H1 (cell line): Measurements from ENCODE around the gene GATD1. TPM values are rescaled to one million over a fixed set of nuclear protein-coding genes. Genes with fewer than 3 reads are reported as not detected.

Experiments used
- CTCF ChIA-PET: fragments of 300-600 bp; sonication (Branson Sonifier 250); formaldehyde crosslinking; loops from one replicate; lab custom pipeline; 2021; ENCODE audit not compliant: partially characterized antibody; lab: Charles Lee
- POLR2A ChIA-PET: fragments of 300-600 bp; sonication (Branson Sonifier 250); formaldehyde crosslinking; loops from one replicate; lab custom pipeline; 2021; ENCODE audit warnings: inconsistent platforms; ENCODE audit not compliant: partially characterized antibody; lab: Charles Lee
- DNase-seq, 2 experiments: peaks; one replicate each; pipeline versions ENCODE4 v3.0.0 to v3.0.0-alpha.2; 2010 to 2022; ENCODE audit warnings: low spot score in 2 of 2, low read depth in 1 of 2, mixed read lengths in 1 of 2
- FAIRE-seq: peaks from 2 replicates; lab custom pipeline; 2011; peaks lifted over from hg19 to GRCh38; lab: Jason Lieb, UNC
- H2AFZ ChIP-seq: 2 replicates; pipeline ENCODE4 v1.8.1; 2012; ENCODE audit warnings: low read length, inconsistent platforms
- H2AK5ac ChIP-seq: 2 replicates; pipeline ENCODE4 v1.6.1; 2013; ENCODE audit warnings: low read depth, low read length
- H2BK120ac ChIP-seq: replicated peaks from 2 replicates; pipeline ENCODE3; 2013; ENCODE audit warnings: low read depth, low read length, inconsistent platforms
- H2BK12ac ChIP-seq: 2 replicates; pipeline ENCODE4 v1.6.1; 2013; ENCODE audit warnings: low read depth, low read length
- H2BK15ac ChIP-seq: 2 replicates; pipeline ENCODE4 v1.6.1; 2013; ENCODE audit warnings: low read length
- H2BK20ac ChIP-seq: 2 replicates; pipeline ENCODE4 v1.6.1; 2013; ENCODE audit warnings: low read length
- H2BK5ac ChIP-seq: 2 replicates; pipeline ENCODE4 v1.6.1; 2013; ENCODE audit warnings: low read depth, low read length
- H3K14ac ChIP-seq: 2 replicates; pipeline ENCODE4 v1.6.1; 2013; ENCODE audit warnings: inconsistent platforms; ENCODE audit not compliant: insufficient read length
- H3K18ac ChIP-seq: 2 replicates; pipeline ENCODE4 v1.6.1; 2013; ENCODE audit warnings: low read length; ENCODE audit errors: extremely low read depth
- H3K23ac ChIP-seq: 2 replicates; pipeline ENCODE4 v1.6.1; 2013; ENCODE audit warnings: inconsistent platforms; ENCODE audit not compliant: insufficient read length
- H3K23me2 ChIP-seq: 2 replicates; pipeline ENCODE4 v1.6.1; 2013; ENCODE audit warnings: low read depth, low read length
- H3K27ac ChIP-seq: 2 replicates; pipeline ENCODE4 v1.6.1; 2011; ENCODE audit warnings: low read depth, low read length, inconsistent platforms
- H3K27me3 ChIP-seq, 4 experiments: replicated peaks in 1 of 4; 1 replicate in 1 of 4; 2 replicates in 3 of 4; pipeline versions ENCODE4 v1.6.1 to v1.8.1; 2011 to 2013; ENCODE audit warnings: low read length in 3 of 4, mild to moderate bottlenecking in 3 of 4, inconsistent platforms in 2 of 4, mixed read lengths in 2 of 4, moderate library complexity in 1 of 4; ENCODE audit not compliant: control insufficient read depth in 3 of 4, insufficient read depth in 3 of 4; ENCODE audit errors: extremely low read depth in 1 of 4
- H3K36me3 ChIP-seq, 4 experiments: 2 replicates each; pipeline versions ENCODE4 v1.6.1 to v1.8.1; 2011 to 2013; ENCODE audit warnings: mild to moderate bottlenecking in 4 of 4, low read length in 3 of 4, moderate library complexity in 2 of 4, control low read depth in 1 of 4, inconsistent platforms in 1 of 4; ENCODE audit not compliant: insufficient read depth in 4 of 4, control insufficient read depth in 2 of 4
- H3K4ac ChIP-seq: replicated peaks from 2 replicates; pipeline ENCODE3; 2013; ENCODE audit warnings: low read length, low read depth, mixed read lengths, inconsistent platforms; ENCODE audit not compliant: insufficient read length
- H3K4me1 ChIP-seq, 4 experiments: replicated peaks in 1 of 4; 1 replicate in 1 of 4; 2 replicates in 3 of 4; pipeline versions ENCODE4 v1.6.1 to v1.8.1; 2011 to 2013; ENCODE audit warnings: low read length in 3 of 4, inconsistent platforms in 2 of 4, mixed read lengths in 1 of 4; ENCODE audit not compliant: insufficient read depth in 4 of 4, control insufficient read depth in 3 of 4
- H3K4me2 ChIP-seq, 2 experiments: 2 replicates each; pipeline versions ENCODE4 v1.6.1 to v1.8.1; 2011 to 2013; ENCODE audit warnings: low read depth in 2 of 2, low read length in 2 of 2, control low read depth in 1 of 2, inconsistent platforms in 1 of 2, mild to moderate bottlenecking in 1 of 2; ENCODE audit not compliant: insufficient read depth in 1 of 2
- H3K4me3 ChIP-seq, 4 experiments: fragments of 200-600, 300-600 bp in 1 of 4; sonication (generic), shearing (Covaris generic), sonication (Bioruptor Twin) in 1 of 4; 2 replicates each; pipeline versions ENCODE4 v1.5.1 to v1.8.1; 2011 to 2016; ENCODE audit warnings: low read length in 4 of 4, low read depth in 3 of 4, control low read depth in 2 of 4, inconsistent platforms in 2 of 4, mild to moderate bottlenecking in 2 of 4, mixed read lengths in 1 of 4, moderate library complexity in 1 of 4; ENCODE audit not compliant: insufficient read depth in 2 of 4; ENCODE audit errors: extremely low read depth in 1 of 4
- H3K56ac ChIP-seq: replicated peaks from 2 replicates; pipeline ENCODE3; 2013; ENCODE audit warnings: low read depth, mild to moderate bottlenecking, mixed read lengths, low read length, inconsistent platforms; ENCODE audit not compliant: insufficient read length
- H3K79me1 ChIP-seq: 2 replicates; pipeline ENCODE4 v1.6.1; 2013; ENCODE audit warnings: low read depth, low read length, control low read depth
- H3K79me2 ChIP-seq, 2 experiments: 2 replicates each; pipeline versions ENCODE4 v1.6.1 to v1.8.1; 2012 to 2013; ENCODE audit warnings: low read length in 2 of 2, mild to moderate bottlenecking in 2 of 2, inconsistent platforms in 1 of 2; ENCODE audit not compliant: insufficient read depth in 2 of 2, control insufficient read depth in 1 of 2
- H3K9ac ChIP-seq, 4 experiments: replicated peaks in 1 of 4; 1 replicate in 1 of 4; 2 replicates in 3 of 4; pipeline versions ENCODE4 v1.6.1 to v1.8.1; 2011 to 2013; ENCODE audit warnings: low read depth in 3 of 4, low read length in 3 of 4, control low read depth in 2 of 4, mild to moderate bottlenecking in 2 of 4, moderate library complexity in 2 of 4, inconsistent platforms in 1 of 4; ENCODE audit errors: extremely low read depth in 1 of 4
- H3K9me3 ChIP-seq, 2 experiments: 2 replicates each; pipeline versions ENCODE4 v1.6.1 to v1.8.1; 2012 to 2013; ENCODE audit warnings: mild to moderate bottlenecking in 2 of 2, moderate library complexity in 2 of 2, control low read depth in 1 of 2, inconsistent platforms in 1 of 2, low read depth in 1 of 2, low read length in 1 of 2, mixed read lengths in 1 of 2; ENCODE audit not compliant: insufficient read depth in 2 of 2
- H4K20me1 ChIP-seq, 2 experiments: replicated peaks in 1 of 2; 2 replicates each; pipeline versions ENCODE3 to v1.8.1; 2011 to 2013; ENCODE audit warnings: inconsistent platforms in 2 of 2, low read length in 2 of 2, mild to moderate bottlenecking in 1 of 2; ENCODE audit not compliant: insufficient read depth in 2 of 2, control insufficient read depth in 1 of 2
- H4K5ac ChIP-seq: 2 replicates; pipeline ENCODE4 v1.6.1; 2013; ENCODE audit warnings: low read length, low read depth, mixed read lengths, inconsistent platforms; ENCODE audit not compliant: insufficient read length
- H4K8ac ChIP-seq: 2 replicates; pipeline ENCODE4 v1.8.0; 2013; ENCODE audit warnings: mild to moderate bottlenecking, moderate library complexity, low read length, inconsistent platforms; ENCODE audit not compliant: insufficient read depth; ENCODE audit errors: extremely low read depth
- H4K91ac ChIP-seq: replicated peaks from 2 replicates; pipeline ENCODE3; 2013; ENCODE audit warnings: low read length, mixed read lengths, inconsistent platforms; ENCODE audit not compliant: insufficient read length
- BACH1 ChIP-seq: IDR thresholded peaks from 2 replicates; pipeline ENCODE4 v1.6.1; 2012; ENCODE audit warnings: low read length, improper control_type of control experiment
- BRCA1 ChIP-seq: IDR thresholded peaks from 2 replicates; pipeline ENCODE4 v1.6.1; 2012; ENCODE audit warnings: low read depth, low read length, improper control_type of control experiment
- FOSL1 ChIP-seq: IDR thresholded peaks from 2 replicates; pipeline ENCODE4 v1.6.1; 2011; ENCODE audit warnings: mild to moderate bottlenecking, low read depth, low read length, moderate library complexity; ENCODE audit not compliant: insufficient read depth
- JUN ChIP-seq: IDR thresholded peaks from 2 replicates; pipeline ENCODE4 v1.6.1; 2011; ENCODE audit warnings: low read depth, mild to moderate bottlenecking, improper control_type of control experiment, low read length
- PHF8 ChIP-seq: fragments of 200-600 bp; sonication (generic); conservative IDR thresholded peaks from 2 replicates; pipeline ENCODE4 v1.7.1; 2012; ENCODE audit warnings: low read depth, mild to moderate bottlenecking, inconsistent platforms, low read length, moderate library complexity
- SIN3A ChIP-seq, 2 experiments: IDR thresholded peaks in 1 of 2; conservative IDR thresholded peaks in 1 of 2; 2 replicates each; pipeline ENCODE4 v1.6.1; 2011 to 2012; ENCODE audit warnings: low read length in 2 of 2, improper control_type of control experiment in 1 of 2, low read depth in 1 of 2, mild to moderate bottlenecking in 1 of 2
- YY1 ChIP-seq: IDR thresholded peaks from 2 replicates; pipeline ENCODE4 v1.6.1; 2011; ENCODE audit warnings: low read depth, mild to moderate bottlenecking, low read length
- WGBS, 2 experiments: shearing (Covaris generic) in 1 of 2; methylation state at CpG; one replicate each; pipeline versions ENCODE4 v1.1.6 to v1.1.7; 2013 to 2015; ENCODE audit warnings: low lambda C conversion rate in 2 of 2, mixed read lengths in 2 of 2, inconsistent platforms in 1 of 2, low coverage in 1 of 2, missing lambda C conversion rate in 1 of 2; ENCODE audit not compliant: insufficient replicate concordance in 2 of 2, insufficient coverage in 1 of 2, insufficient read length in 1 of 2; ENCODE audit errors: extremely low coverage in 1 of 2, missing lambda C conversion rate in 1 of 2; 5-methylcytosine and 5-hydroxymethylcytosine counted together
- polyA plus RNA-seq, 7 experiments: library from polyadenylated mRNA; depleted of rRNA in 3 of 7; stranded (reverse) in 5 of 7; unstranded in 2 of 7; fragments of >200 nt in 5 of 7; fragments of 200-250 nt in 2 of 7; gene quantifications; 1 replicate in 5 of 7; 2 replicates in 1 of 7; 4 replicates in 1 of 7; pipeline versions ENCODE4 v1.2.1 to v1.2.3, GENCODE V29; 2011 to 2013; ENCODE audit warnings: missing spikeins in 2 of 7, mixed read lengths in 2 of 7
- total RNA-seq: library from RNA; stranded (reverse); fragmentation: NEBNext Ultra II Directional; extraction: Animal tissue kit (Norgen Biotek cat#: 25700); gene quantifications from 2 replicates; pipeline ENCODE4 v1.2.1, GENCODE V29; 2021

The GATD1 gene
- total and polyA plus RNA-seq, 2 of the 8 experiments (the other 6 are each of a cell fraction or from before 2014, with no cell fraction given) = 47.5 to 54.8 TPM

DNA sequence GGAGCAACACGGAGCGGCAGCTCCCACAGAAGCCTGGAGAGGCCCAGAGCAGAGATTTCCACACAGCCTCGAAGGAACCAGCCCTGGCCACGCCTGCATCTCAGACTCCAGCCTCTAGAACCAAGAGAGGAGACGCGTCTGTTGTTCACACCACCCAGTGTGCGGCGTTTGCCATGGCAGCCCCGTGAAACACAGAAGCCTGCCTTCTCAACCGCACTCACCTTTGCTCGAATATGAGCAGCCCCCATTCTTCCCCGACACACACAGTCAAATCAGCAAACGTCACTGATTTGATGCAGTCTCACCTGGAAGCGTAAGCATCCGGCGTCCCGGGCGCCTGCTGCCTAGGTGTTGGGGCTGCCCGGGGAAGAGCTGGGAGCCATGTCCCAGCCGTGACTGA, 44.2 kb downstream of the GATD1 start:
- Histone ChIP-seq H3K4me3 (no peak overlapping the region), H3K23me2 (no peaks in the 10 kb centered on the region), H4K91ac (no peak overlapping the region), H3K14ac (no peak overlapping the region), H3K9me3 (no peaks in the 10 kb centered on the region), H3K18ac (no peak overlapping the region), H3K23ac (no peak overlapping the region), H3K27ac (no peak overlapping the region), H3K4ac (no peak overlapping the region), H3K4me2 (no peak overlapping the region), H3K9ac (no peak overlapping the region), H2AFZ (no peak overlapping the region), H3K79me2 (no peaks in the 10 kb centered on the region), H2BK120ac (no peak overlapping the region), H2BK5ac (no peak overlapping the region), H4K20me1 (no peaks in the 10 kb centered on the region), H4K5ac (no peak overlapping the region), H3K36me3 (no peaks in the 10 kb centered on the region), H2BK15ac (0 out of 2 replicates have a peak overlapping the region, but pooled peaks have one; percentile 46), H4K8ac (0 out of 2 replicates have a peak overlapping the region, but pooled peaks have one; percentile 57), H3K4me1 (peaks cover 0 to 2% (median under 1%) of the 10 kb centered on the region in 4 experiments; a peak in 1 of 7 replicates), H3K79me1 (no peaks in the 10 kb centered on the region), H3K56ac (no peak overlapping the region), H2AK5ac (no peak overlapping the region), H2BK20ac (no peak overlapping the region), H3K27me3 (no peaks in the 10 kb centered on the region; a peak in 1 of 7 replicates), H2BK12ac (0 out of 2 replicates have a peak overlapping the region, but pooled peaks have one; percentile 50)
- no peak for DNase-seq
- WGBS, 2 experiments = 94% methylated on average over 20 of the region's 20 CpGs; no CpG with 5 or more reads in 1 of the 2 experiments
- CTCF ChIA-PET = interaction anchor here (1.3 to 15.4 kb wide), 4 partner anchors 9 to 88 kb away, joined by 3 to 395 read pairs (median 4); partner anchors contain the start of gene TALDO1
- POLR2A ChIA-PET = interaction anchor here (0.6 to 13.2 kb wide), 6 partner anchors 9 to 42 kb away, joined by 3 to 216 read pairs (median 3); partner anchors contain the start of gene TALDO1
- FAIRE-seq = no peak
- TF ChIP-seq YY1 (no peak), BRCA1 (no peak), BACH1 (no peak), FOSL1 (no peak), SIN3A (conservative IDR thresholded peaks at IDR 0.05 in 1 of 2, IDR thresholded peaks at IDR 0.05 in 1 of 2; ENCODE audit: low read depth in 1 of 2, low read length in 2 of 2) (no peak), JUN (no peak), PHF8 (no peak)
